NCI-H2107 treated with DMSO at 0.1 percent for 48 hours (cell line): ENCODE results near the gene GSN.

ENCODE experiments used
- DNase-seq: peaks from one replicate; lab custom pipeline; 2025; ENCODE audit not compliant: unreplicated experiment; lab: John Stamatoyannopoulos, UW

GSN gene

DNA sequence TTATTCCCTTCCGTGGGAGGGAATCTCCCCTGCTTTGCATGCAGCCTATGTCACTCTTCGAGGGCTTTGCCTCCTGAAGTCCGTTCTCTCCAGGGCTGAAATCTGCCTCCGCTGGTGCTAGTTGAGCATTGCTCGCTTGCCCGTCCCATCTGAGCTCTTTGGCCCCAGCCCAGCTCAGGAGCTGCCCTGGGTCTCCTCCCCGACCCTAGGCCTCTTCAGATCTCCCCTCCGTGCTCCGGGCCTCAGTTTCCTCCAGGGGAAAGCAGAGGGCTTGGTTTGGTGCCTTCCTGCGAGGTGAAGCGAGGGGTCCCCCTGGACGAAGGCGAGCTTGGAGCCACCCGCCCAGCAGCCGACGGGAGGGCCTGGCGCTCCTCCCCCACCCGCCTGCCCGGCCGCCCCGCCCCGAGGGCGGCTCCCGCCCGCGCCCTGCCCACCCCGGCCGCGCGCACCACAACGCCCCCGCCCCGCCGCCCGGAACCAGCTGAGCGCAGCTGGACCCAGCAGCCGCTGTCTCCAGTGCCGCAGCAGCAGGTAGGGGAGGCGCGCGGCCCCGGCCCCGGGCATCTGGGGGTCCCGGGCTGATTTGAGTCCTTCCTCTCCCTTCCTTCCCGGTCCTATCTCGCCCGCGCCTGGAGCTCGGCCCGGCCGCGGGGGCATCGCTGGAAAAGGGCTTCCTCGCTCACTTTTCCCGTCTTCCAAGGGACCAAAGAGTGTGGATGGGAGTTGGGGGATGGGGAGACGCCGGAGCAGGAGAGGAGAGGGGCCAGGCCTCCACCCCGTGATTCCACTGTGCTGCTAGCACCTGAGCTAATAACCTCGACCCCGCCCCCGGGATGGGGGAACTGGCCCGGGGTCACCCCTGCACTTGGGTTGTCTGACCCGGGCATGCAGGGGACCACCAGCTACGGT is at the start of gene GSN:
GSN (plus strand) TSS at position 474 of the 909 bp plus-strand sequence. CDS start 33,810 bp downstream, outside the sequence.
- peak; percentile 23 for DNase-seq

GRCh38 chr9:121218357-121219027 is 49.5 kb upstream of the GSN start:
- no peak for DNase-seq

- DNase-seq, result no peak
Observed at GRCh38 chr9:121219530-121219929, 48.4 kb upstream of the GSN start.

GRCh38 chr9:121220996-121221663 is 46.8 kb upstream of the GSN start:
- no peak for DNase-seq

GRCh38 chr9:121221664-121222055 is 46.3 kb upstream of the GSN start:
- DNase-seq, result no peak

DNA sequence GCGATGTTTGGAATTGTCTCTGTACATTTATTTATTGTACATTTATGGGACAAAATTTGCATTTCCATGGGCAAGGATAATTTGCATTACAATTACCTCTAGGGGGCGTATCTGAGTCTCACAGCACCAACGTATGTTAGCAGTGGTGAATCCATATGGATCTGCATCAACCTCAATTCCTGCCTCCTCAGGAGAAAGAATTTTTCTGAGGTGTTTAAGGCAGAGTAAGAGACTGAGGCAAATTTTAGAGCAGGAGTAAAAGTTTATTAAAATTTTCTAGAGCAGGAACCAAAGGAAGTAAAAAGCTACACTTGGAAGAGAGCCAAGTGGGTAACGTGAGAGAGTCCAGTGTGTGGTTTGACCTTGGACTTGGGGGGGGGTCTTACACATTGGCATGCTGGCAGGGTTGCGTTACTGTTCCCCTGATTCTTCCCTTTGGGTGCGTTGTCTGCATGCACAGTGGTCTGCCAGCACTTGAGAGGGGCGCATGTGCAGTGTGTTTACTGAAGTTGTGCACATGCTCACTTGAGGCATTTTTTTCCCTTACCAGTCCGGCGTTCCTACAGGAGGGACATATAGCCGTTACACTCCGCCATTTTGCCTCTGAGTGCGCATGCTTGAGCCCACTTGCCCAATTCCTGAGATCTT is 45.3 kb upstream of the GSN start:
- peak; percentile 36 for DNase-seq

GRCh38 chr9:121225240-121225639 is 42.7 kb upstream of the GSN start:
- DNase-seq, result no peak

GRCh38 chr9:121226175-121226574 is 41.8 kb upstream of the GSN start:
- no peak for DNase-seq

DNA sequence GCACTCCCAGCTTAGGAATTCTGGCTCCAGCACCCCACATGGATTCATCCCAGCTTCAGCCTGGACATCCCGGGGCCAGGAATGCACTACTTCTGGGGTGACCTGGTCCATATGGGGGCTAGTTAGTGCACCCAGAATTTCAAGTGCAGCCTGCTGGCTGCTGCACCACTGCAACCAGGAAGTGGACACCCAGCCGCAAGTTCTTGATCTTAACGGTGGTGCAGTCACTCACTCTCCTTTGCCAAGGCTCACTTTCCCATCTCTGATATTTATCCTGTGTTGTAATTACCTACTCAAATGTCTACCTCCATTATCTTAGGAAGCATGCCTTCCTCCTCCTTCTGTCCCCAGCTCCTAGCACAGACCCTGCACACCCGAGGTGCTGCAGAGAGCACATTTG is 40.1 kb upstream of the GSN start:
- DNase-seq, result no peak

- no peak for DNase-seq
Observed at GRCh38 chr9:121230256-121230655, 37.7 kb upstream of the GSN start.

DNA sequence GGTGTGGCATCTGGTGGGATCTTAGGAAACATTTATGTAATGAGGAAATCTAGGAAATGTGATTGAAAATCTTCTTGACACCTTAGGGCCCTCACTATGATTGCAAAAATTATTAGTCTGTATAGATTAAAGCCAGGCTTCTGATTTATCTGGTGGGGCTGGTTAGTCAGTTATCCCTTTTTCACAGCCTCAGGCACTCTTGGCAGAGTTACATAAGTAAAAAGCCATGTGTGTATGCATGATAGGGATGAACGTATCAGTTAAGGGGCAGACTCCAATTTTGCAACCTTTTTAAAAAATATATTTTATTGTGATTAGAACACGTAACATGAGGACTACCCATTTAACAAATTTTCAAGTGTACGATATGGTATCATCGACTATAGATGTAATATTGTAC is 35.7 kb upstream of the GSN start:
- no peak for DNase-seq

DNA sequence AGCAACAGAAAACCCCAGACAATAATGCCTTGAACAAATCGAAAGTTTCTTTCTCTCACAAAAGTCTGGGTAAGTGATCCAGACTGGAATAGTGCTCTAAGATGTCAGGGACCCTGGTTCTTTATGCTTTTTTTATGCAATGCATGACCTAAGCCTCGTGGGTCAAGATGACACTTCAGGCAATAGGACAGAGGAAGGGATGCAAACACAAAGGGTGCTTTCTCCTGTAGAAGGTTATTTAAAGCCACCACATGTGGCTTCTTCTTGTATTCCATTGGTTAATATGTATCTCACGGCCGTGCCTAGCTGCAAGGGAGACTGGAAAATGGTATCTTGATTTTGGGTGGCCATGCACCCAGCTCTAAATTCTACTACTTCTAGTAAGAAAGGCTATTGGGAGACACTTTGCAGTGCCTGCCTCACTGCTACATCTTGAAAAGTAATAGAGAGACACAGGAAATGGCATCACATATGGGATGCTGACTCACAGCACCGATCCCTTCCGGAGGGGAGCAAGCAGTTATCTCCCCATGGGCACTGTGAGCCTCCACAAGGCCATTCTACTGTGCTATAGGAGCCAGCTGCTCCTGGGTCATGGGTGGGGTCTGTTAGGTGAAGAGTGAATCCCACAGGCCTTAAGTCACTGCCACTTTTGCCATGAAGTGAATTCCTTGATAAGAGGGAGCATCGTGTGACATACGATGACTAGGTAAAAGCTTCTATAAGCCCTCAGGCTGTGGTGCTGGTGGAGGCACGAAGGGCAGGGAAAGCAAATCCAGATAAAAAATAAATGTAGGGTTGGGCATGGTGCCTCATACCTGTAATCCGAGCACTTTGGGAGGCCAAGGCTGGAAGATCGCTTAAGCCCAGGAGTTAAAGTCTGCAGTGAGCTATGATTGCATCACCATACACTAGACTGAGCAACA is 33.8 kb upstream of the GSN start:
- peak; percentile 55 for DNase-seq

DNA sequence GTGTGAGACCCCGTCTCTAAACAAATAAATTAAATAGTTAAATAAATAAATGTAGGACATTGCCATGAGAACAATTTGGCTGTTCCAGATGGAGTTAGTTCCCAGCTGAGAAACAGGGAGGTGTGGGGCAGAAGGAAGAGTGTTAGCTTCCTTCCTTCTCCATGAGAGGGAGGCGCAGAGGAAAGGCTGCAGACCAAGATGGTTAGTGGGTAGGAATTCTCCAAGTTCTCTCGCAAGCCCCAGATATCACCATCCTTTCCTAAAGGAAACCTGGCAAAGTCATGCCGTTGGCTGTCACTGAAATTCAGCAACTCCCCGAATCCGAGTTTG is 33.2 kb upstream of the GSN start:
- DNase-seq, result no peak

DNA sequence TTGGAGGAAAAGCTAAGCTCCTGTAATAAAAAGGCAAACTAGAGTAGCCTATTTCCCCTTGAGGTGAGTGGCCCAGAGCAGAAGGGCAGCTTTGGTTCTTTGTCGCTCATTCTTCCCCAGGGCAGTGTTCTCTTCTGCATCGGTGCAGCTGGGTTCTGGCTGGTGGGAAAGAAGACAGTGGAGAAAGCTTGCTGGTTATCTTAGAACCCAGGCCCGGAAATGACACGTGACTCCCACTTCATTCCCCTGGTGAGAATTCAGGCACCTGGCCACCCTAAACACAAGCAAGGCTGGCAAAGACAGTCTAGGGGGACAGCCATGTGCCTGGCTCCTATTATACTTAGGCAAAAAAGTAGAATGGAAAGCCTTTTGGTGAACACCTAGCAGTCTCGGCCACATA is 32.5 kb upstream of the GSN start:
- no peak for DNase-seq

DNA sequence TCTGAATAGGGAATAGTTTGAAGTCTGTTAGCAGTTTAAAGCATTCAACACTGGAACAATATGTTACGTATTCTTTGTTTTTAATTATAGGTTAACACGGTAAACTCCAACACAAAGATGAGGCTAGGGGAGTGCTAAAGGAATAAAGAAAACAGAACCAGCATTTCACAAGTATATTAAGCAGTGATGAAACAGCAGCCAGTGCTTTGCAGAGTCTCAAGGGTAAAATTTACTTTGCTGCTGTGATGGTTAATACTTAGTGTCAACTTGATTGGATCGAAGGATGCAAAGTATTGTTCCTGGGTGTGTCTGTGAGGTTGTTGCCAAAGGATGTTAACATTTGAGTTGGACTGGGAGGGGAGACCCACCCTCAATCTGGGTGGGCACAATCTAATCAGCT is 30.0 kb upstream of the GSN start:
- DNase-seq, result no peak

- DNase-seq, result no peak
Observed at GRCh38 chr9:121239071-121239470, 28.9 kb upstream of the GSN start.

GRCh38 chr9:121239851-121240250 is 28.1 kb upstream of the GSN start:
- DNase-seq, result no peak

DNA sequence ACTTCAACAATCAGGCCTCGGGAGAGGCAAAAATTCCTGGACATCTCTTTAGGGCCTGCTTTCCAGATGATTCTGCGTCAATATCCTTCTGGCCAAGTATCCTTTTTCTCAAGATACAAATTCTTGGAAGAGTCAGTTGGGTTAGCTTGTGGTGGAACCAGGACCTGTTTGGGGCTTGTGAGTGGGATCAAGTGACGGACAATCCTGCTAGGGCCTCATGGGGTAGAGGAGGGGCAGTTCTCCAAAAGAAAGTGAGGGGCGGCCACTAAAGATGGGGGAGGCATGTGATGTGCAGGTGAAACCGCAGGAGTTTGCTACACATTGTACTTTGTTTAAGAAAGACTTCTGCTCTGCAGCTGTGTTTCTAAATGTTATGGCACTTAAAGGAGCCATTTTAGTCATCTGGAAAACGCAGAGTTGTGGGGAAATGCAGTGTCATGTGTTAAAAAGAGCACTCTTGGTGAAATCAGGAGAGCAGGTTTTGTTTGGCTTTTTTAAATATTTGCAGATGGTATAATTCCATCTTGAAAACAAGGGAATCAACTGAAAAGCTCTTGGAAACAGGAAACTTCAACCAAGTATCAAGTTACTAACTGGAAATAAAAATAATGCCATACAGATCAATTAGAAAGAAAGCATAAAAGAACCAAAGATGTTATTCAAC is 27.4 kb upstream of the GSN start:
- DNase-seq, result peak; percentile 49

- DNase-seq, result no peak
Observed at GRCh38 chr9:121242219-121242958, 25.6 kb upstream of the GSN start.
